CD4-positive, alpha-beta T cell (primary cell): Measurements from ENCODE around the gene JADE3. TPM values are rescaled to one million over a fixed set of nuclear protein-coding genes. Genes with fewer than 3 reads are reported as not detected.
A peak's percentile ranks its signal among the peaks of the same experiment; 100 is the strongest.

Source experiments
- ATAC-seq: fragments of 200-7000 bp; cut with Tn5 transposase; one replicate; pipeline ENCODE4 v1.10.0; 2022; ENCODE audit warnings: mild to moderate bottlenecking; ENCODE audit not compliant: poor library complexity
- CTCF ChIA-PET: fragments of 350-600 bp; sonication (Branson Sonifier 250); formaldehyde crosslinking; loops from one replicate; lab custom pipeline; 2021; ENCODE audit warnings: antibody characterized with exemption, inconsistent platforms; lab: Charles Lee
- POLR2A ChIA-PET: fragments of 350-600 bp; sonication (Branson Sonifier 250); formaldehyde crosslinking; loops from one replicate; lab custom pipeline; 2021; ENCODE audit warnings: antibody characterized with exemption, inconsistent platforms; lab: Charles Lee
- DNase-seq, 14 experiments: peaks; one replicate each; pipeline ENCODE4 v3.0.0-alpha.2; 2013 to 2020; ENCODE audit warnings: mixed read lengths in 2 of 14
- H3K27ac ChIP-seq, 2 donors: one replicate each; pipeline versions ENCODE4 v1.5.1 to v1.7.0; 2013; ENCODE audit warnings: low read length in 2 of 2, low read depth in 1 of 2, mild to moderate bottlenecking in 1 of 2
- H3K27me3 ChIP-seq, 2 experiments: 1 replicate in 1 of 2; 2 replicates in 1 of 2; pipeline versions ENCODE4 v1.6.1 to v1.7.0; 2013; ENCODE audit warnings: low read length in 2 of 2, control low read depth in 1 of 2, mild to moderate bottlenecking in 1 of 2, moderate library complexity in 1 of 2; ENCODE audit not compliant: insufficient read depth in 2 of 2, control insufficient read depth in 1 of 2
- H3K36me3 ChIP-seq: one replicate; pipeline ENCODE4 v1.6.1; 2013; ENCODE audit warnings: low read length, control low read depth; ENCODE audit not compliant: insufficient read depth
- H3K4me1 ChIP-seq: one replicate; pipeline ENCODE4 v1.6.1; 2013; ENCODE audit warnings: low read length, control low read depth; ENCODE audit not compliant: insufficient read depth
- H3K4me3 ChIP-seq: one replicate; pipeline ENCODE4 v1.5.1; 2013; ENCODE audit warnings: mild to moderate bottlenecking, low read length, moderate library complexity
- H3K9me3 ChIP-seq, 2 experiments: 1 replicate in 1 of 2; 2 replicates in 1 of 2; pipeline versions ENCODE4 v1.6.1 to v1.7.0; 2013; ENCODE audit warnings: low read length in 2 of 2, mild to moderate bottlenecking in 2 of 2, control low read depth in 1 of 2, moderate library complexity in 1 of 2; ENCODE audit not compliant: control insufficient read depth in 1 of 2, insufficient read depth in 1 of 2
- H3K27ac Mint-ChIP-seq: one replicate; pipeline ENCODE4 v1.8.0; 2020; ENCODE audit warnings: mixed read lengths
- H3K27me3 Mint-ChIP-seq: one replicate; pipeline ENCODE4 v1.8.0; 2021; ENCODE audit warnings: mixed read lengths
- H3K36me3 Mint-ChIP-seq: one replicate; pipeline ENCODE4 v1.8.0; 2021; ENCODE audit warnings: low read depth, mixed read lengths
- H3K4me1 Mint-ChIP-seq: one replicate; pipeline ENCODE4 v1.8.0; 2021; ENCODE audit warnings: low read depth, mixed read lengths
- H3K4me3 Mint-ChIP-seq: one replicate; pipeline ENCODE4 v1.8.0; 2020; ENCODE audit warnings: mild to moderate bottlenecking, mixed read lengths
- H3K9me3 Mint-ChIP-seq: one replicate; pipeline ENCODE4 v1.8.0; 2020; ENCODE audit warnings: mixed read lengths
- CTCF ChIP-seq: fragments of 200-600 bp; IDR thresholded peaks from one replicate; pipeline ENCODE4 v1.8.0; 2022; ENCODE audit warnings: antibody characterized with exemption, mild to moderate bottlenecking
- intact Hi-C, 2 experiments: fragments of 100-400 bp; cut with DNase I in 1 of 2; cut with micrococcal nuclease in 1 of 2; formaldehyde crosslinking; loops; one replicate each; pipeline versions ENCODE4 v1.15.1 to v1.9.0; 2023 to 2025; cut with DNase I, micrococcal nuclease
- total RNA-seq, 174 experiments: library from RNA in 2 of 174; stranded (reverse) in 2 of 174; gene quantifications; one replicate each; pipeline ENCODE4 v1.2.3 and lab custom pipeline; 2021 to 2026

The JADE3 gene
- total RNA-seq, 2 experiments from 2014 or later: 0.05 to 0.20 TPM

- ChIA-PET POLR2A (no interaction called here), CTCF (no interaction called here)
- H3K27me3 Mint-ChIP-seq: no peaks in the 10 kb centered on the region
- no peak for TF ChIP-seq CTCF
- no peaks in the 10 kb centered on the region for H3K36me3 Mint-ChIP-seq
- H3K4me3 ChIP-seq: no peak overlapping the region
- no peak overlapping the region for H3K27ac Mint-ChIP-seq
- ATAC-seq (no peak), DNase-seq (no peak)
- H3K27me3 ChIP-seq: no peaks in the 10 kb centered on the region
- no peaks in the 10 kb centered on the region for H3K36me3 ChIP-seq
- H3K4me1 Mint-ChIP-seq: no peaks in the 10 kb centered on the region
- H3K4me1 ChIP-seq: no peaks in the 10 kb centered on the region
- intact Hi-C loops: no loop called here
- no peak overlapping the region for H3K4me3 Mint-ChIP-seq
- H3K9me3 ChIP-seq: no peaks in the 10 kb centered on the region
- no peaks in the 10 kb centered on the region for H3K9me3 Mint-ChIP-seq
- no peak overlapping the region for H3K27ac ChIP-seq
Measured at GRCh38 chrX:47012131-47012530, 99.9 kb downstream of the JADE3 start.

- Mint-ChIP-seq H3K36me3 (no peaks in the 10 kb centered on the region), H3K9me3 (no peaks in the 10 kb centered on the region), H3K4me1 (no peaks in the 10 kb centered on the region), H3K4me3 (no peak overlapping the region), H3K27me3 (no peaks in the 10 kb centered on the region), H3K27ac (no peak overlapping the region)
- ChIA-PET POLR2A (no interaction called here), CTCF (interaction anchor here (0.7 kb wide), 1 partner anchor 133 kb away, joined by 3 read pairs; no protein-coding TSS in a partner anchor)
- H3K27me3 ChIP-seq: no peaks in the 10 kb centered on the region
- no peaks in the 10 kb centered on the region for H3K9me3 ChIP-seq
- H3K4me3 ChIP-seq: no peak overlapping the region
- intact Hi-C loops: no loop called here
- TF ChIP-seq CTCF: no peak
- H3K36me3 ChIP-seq: no peaks in the 10 kb centered on the region
- H3K4me1 ChIP-seq: no peaks in the 10 kb centered on the region
- DNase-seq: no peak
- H3K27ac ChIP-seq: no peak overlapping the region
- ATAC-seq: no peak
Measured at GRCh38 chrX:47026198-47026597, 114.0 kb downstream of the JADE3 start.

- Mint-ChIP-seq H3K27ac (no peak overlapping the region), H3K4me1 (no peaks in the 10 kb centered on the region), H3K4me3 (no peak overlapping the region), H3K27me3 (no peaks in the 10 kb centered on the region), H3K36me3 (no peaks in the 10 kb centered on the region), H3K9me3 (no peaks in the 10 kb centered on the region)
- H3K27ac ChIP-seq: no peak overlapping the region
- POLR2A ChIA-PET: no interaction called here
- H3K4me1 ChIP-seq: no peaks in the 10 kb centered on the region
- no peaks in the 10 kb centered on the region for H3K36me3 ChIP-seq
- H3K4me3 ChIP-seq: no peak overlapping the region
- TF ChIP-seq CTCF: peak; percentile 65
- H3K27me3 ChIP-seq: no peaks in the 10 kb centered on the region
- H3K9me3 ChIP-seq: no peaks in the 10 kb centered on the region
- CTCF ChIA-PET: interaction anchor here (0.7 kb wide), 1 partner anchor 126 kb away, joined by 4 read pairs; no protein-coding TSS in a partner anchor
- DNase-seq (peak in 4 of 14 experiments; percentile 27 to 60 (median 52)), ATAC-seq (no peak)
- intact Hi-C loops: loop anchor here (1.0 to 5.0 kb wide), 4 partner anchors 128 to 492 kb away; partner anchors contain the start of gene SLC9A7 (in 1 of the 2)
Measured at GRCh38 chrX:47030339-47030738, 118.1 kb downstream of the JADE3 start.
